Measurements from ENCODE around the gene PTH2. TPM values are rescaled to one million over a fixed set of nuclear protein-coding genes. Genes with fewer than 3 reads are reported as not detected.

Gene PTH2
- total RNA-seq, 1 experiment from 2014 or later: not detected

GRCh38 chr19:49442354-49442753 is 19.1 kb upstream of the PTH2 start:
- Histone ChIP-seq H3K9me3 (replicated peaks) (no peaks in the 10 kb centered on the region), H3K36me3 (peaks cover 10% of the 10 kb centered on the region), H3K27me3 (replicated peaks) (peaks cover 46% of the 10 kb centered on the region), H3K27ac (no peak overlapping the region), H3K4me3 (no peak overlapping the region), H3K4me1 (replicated peaks) (peaks cover 10% of the 10 kb centered on the region)
- DNase-seq (ENCODE audit: low read depth in 1 of 2, low spot score in 2 of 2): no peak

- peaks cover 46% of the 10 kb centered on the region for H3K27me3 ChIP-seq (replicated peaks)
- no peak overlapping the region for H3K4me3 ChIP-seq
- no peak overlapping the region for H3K27ac ChIP-seq
- peaks cover 10% of the 10 kb centered on the region for H3K4me1 ChIP-seq (replicated peaks)
- no peaks in the 10 kb centered on the region for H3K9me3 ChIP-seq (replicated peaks)
- no peak for DNase-seq (ENCODE audit: low read depth in 1 of 2, low spot score in 2 of 2)
- H3K36me3 ChIP-seq: peaks cover 6% of the 10 kb centered on the region
Measured at GRCh38 chr19:49441960-49442350, 18.7 kb upstream of the PTH2 start.

GRCh38 chr19:49441210-49441959 is 18.1 kb upstream of the PTH2 start, which contains the start of gene SLC17A7:
Gene SLC17A7, minus strand, starts transcription at chr19:49441527. Its CDS starts 148 bp downstream, at chr19:49441379.
- H3K4me1 ChIP-seq (replicated peaks): peaks cover 10% of the 10 kb centered on the region
- no peaks in the 10 kb centered on the region; the same call in 1 of the 2 replicates for H3K36me3 ChIP-seq
- no peak within 1 kb of the TSS for H3K27ac ChIP-seq
- no peak for DNase-seq (ENCODE audit: low read depth in 1 of 2, low spot score in 2 of 2)
- peaks cover 52% of the 10 kb centered on the region for H3K27me3 ChIP-seq (replicated peaks)
- H3K9me3 ChIP-seq (replicated peaks): no peaks in the 10 kb centered on the region
- H3K4me3 ChIP-seq: no peak within 1 kb of the TSS

GRCh38 chr19:49440439-49441209 is 17.4 kb upstream of the PTH2 start:
- peaks cover 60% of the 10 kb centered on the region for H3K27me3 ChIP-seq (replicated peaks)
- H3K9me3 ChIP-seq (replicated peaks): 0 out of 2 replicates have a peak, but pooled peaks cover 3% of the 10 kb centered on the region
- DNase-seq (ENCODE audit: low read depth in 1 of 2, low spot score in 2 of 2): no peak
- no peak overlapping the region for H3K27ac ChIP-seq
- no peaks in the 10 kb centered on the region for H3K36me3 ChIP-seq
- peaks cover 10% of the 10 kb centered on the region for H3K4me1 ChIP-seq (replicated peaks)
- H3K4me3 ChIP-seq: no peak overlapping the region

- Histone ChIP-seq H3K27me3 (replicated peaks) (peaks cover 68% of the 10 kb centered on the region), H3K9me3 (replicated peaks) (0 out of 2 replicates have a peak, but pooled peaks cover 3% of the 10 kb centered on the region), H3K4me1 (replicated peaks) (peaks cover 10% of the 10 kb centered on the region), H3K36me3 (no peaks in the 10 kb centered on the region), H3K27ac (no peak overlapping the region), H3K4me3 (no peak overlapping the region)
- DNase-seq (ENCODE audit: low read depth in 1 of 2, low spot score in 2 of 2): no peak
Measured at GRCh38 chr19:49439836-49440235, 16.6 kb upstream of the PTH2 start.

GRCh38 chr19:49438261-49438660 is 15.0 kb upstream of the PTH2 start:
- Histone ChIP-seq H3K27ac (no peak overlapping the region), H3K4me1 (replicated peaks) (peaks cover 6% of the 10 kb centered on the region), H3K9me3 (replicated peaks) (0 out of 2 replicates have a peak, but pooled peaks cover 3% of the 10 kb centered on the region), H3K4me3 (no peak overlapping the region), H3K27me3 (replicated peaks) (peaks cover 79% of the 10 kb centered on the region), H3K36me3 (no peaks in the 10 kb centered on the region)
- DNase-seq (ENCODE audit: low read depth in 1 of 2, low spot score in 2 of 2): no peak

GRCh38 chr19:49437231-49437630 is 14.0 kb upstream of the PTH2 start:
- DNase-seq (ENCODE audit: low read depth in 1 of 2, low spot score in 2 of 2): no peak
- Histone ChIP-seq H3K9me3 (replicated peaks) (peaks cover 3% of the 10 kb centered on the region; the same call in 1 of the 2 replicates), H3K27me3 (replicated peaks) (peaks cover 86% of the 10 kb centered on the region), H3K36me3 (no peaks in the 10 kb centered on the region), H3K27ac (no peak overlapping the region), H3K4me1 (replicated peaks) (no peaks in the 10 kb centered on the region; the same call in 1 of the 2 replicates), H3K4me3 (no peak overlapping the region)

- H3K27ac ChIP-seq: no peak overlapping the region
- H3K9me3 ChIP-seq (replicated peaks): peaks cover 3% of the 10 kb centered on the region; the same call in 1 of the 2 replicates
- H3K27me3 ChIP-seq (replicated peaks): peaks cover 86% of the 10 kb centered on the region
- no peaks in the 10 kb centered on the region for H3K36me3 ChIP-seq
- no peak overlapping the region for H3K4me3 ChIP-seq
- no peaks in the 10 kb centered on the region; the same call in 1 of the 2 replicates for H3K4me1 ChIP-seq (replicated peaks)
- DNase-seq (ENCODE audit: low read depth in 1 of 2, low spot score in 2 of 2): no peak
Measured at GRCh38 chr19:49436381-49437017, 13.3 kb upstream of the PTH2 start.

GRCh38 chr19:49435670-49436069 is 12.4 kb upstream of the PTH2 start:
- Histone ChIP-seq H3K36me3 (no peaks in the 10 kb centered on the region), H3K4me3 (no peak overlapping the region), H3K27ac (no peak overlapping the region), H3K27me3 (replicated peaks) (peaks cover 84% of the 10 kb centered on the region), H3K9me3 (replicated peaks) (peaks cover 3% of the 10 kb centered on the region; the same call in 1 of the 2 replicates), H3K4me1 (replicated peaks) (no peaks in the 10 kb centered on the region)
- DNase-seq (ENCODE audit: low read depth in 1 of 2, low spot score in 2 of 2): no peak

- no peak overlapping the region for H3K27ac ChIP-seq
Measured at GRCh38 chr19:49434907-49435583, 11.8 kb upstream of the PTH2 start.

GRCh38 chr19:49433240-49433901 is 10.1 kb upstream of the PTH2 start:
- peaks cover 80% of the 10 kb centered on the region for H3K27me3 ChIP-seq (replicated peaks)
- H3K27ac ChIP-seq: no peak overlapping the region
- H3K4me3 ChIP-seq: no peak overlapping the region
- H3K4me1 ChIP-seq (replicated peaks): no peaks in the 10 kb centered on the region; the same call in 1 of the 2 replicates
- peaks cover 3% of the 10 kb centered on the region; the same call in 1 of the 2 replicates for H3K9me3 ChIP-seq (replicated peaks)
- DNase-seq (ENCODE audit: low read depth in 1 of 2, low spot score in 2 of 2): no peak
- H3K36me3 ChIP-seq: no peaks in the 10 kb centered on the region

More at GRCh38 chr19:49434907-49435583, 11.8 kb upstream of the PTH2 start:
- no peaks in the 10 kb centered on the region for H3K36me3 ChIP-seq
- peaks cover 82% of the 10 kb centered on the region for H3K27me3 ChIP-seq (replicated peaks)
- peaks cover 3% of the 10 kb centered on the region; the same call in 1 of the 2 replicates for H3K9me3 ChIP-seq (replicated peaks)
- H3K4me1 ChIP-seq (replicated peaks): no peaks in the 10 kb centered on the region
- no peak overlapping the region for H3K4me3 ChIP-seq
- no peak for DNase-seq (ENCODE audit: low read depth in 1 of 2, low spot score in 2 of 2)

- H3K9me3 ChIP-seq (replicated peaks): peaks cover 3% of the 10 kb centered on the region; the same call in 1 of the 2 replicates
- DNase-seq (ENCODE audit: low read depth in 1 of 2, low spot score in 2 of 2): no peak
- H3K4me1 ChIP-seq (replicated peaks): no peaks in the 10 kb centered on the region; the same call in 1 of the 2 replicates
- no peaks in the 10 kb centered on the region for H3K36me3 ChIP-seq
- H3K27ac ChIP-seq: no peak overlapping the region
- no peak overlapping the region for H3K4me3 ChIP-seq
- peaks cover 83% of the 10 kb centered on the region for H3K27me3 ChIP-seq (replicated peaks)
Measured at GRCh38 chr19:49432141-49433073, 9.2 kb upstream of the PTH2 start.

Measured in SJSA1 (cell line).